Thoracic aorta (tissue), 2 donors: Measurements from ENCODE around the gene IL20. TPM values are rescaled to one million over a fixed set of nuclear protein-coding genes. Genes with fewer than 3 reads are reported as not detected.

ENCODE experiments used
- ATAC-seq: fragments of 150-250 bp; one replicate; pipeline ENCODE4 v1.8.0; 2017; ENCODE audit warnings: low read depth; ENCODE audit not compliant: insufficient number of reproducible peaks, low FRiP score
- DNase-seq: peaks from one replicate; pipeline ENCODE4 v3.0.0-alpha.2; 2020; ENCODE audit warnings: low spot score
- H3K27ac ChIP-seq, 2 donors: fragments of 200-600 bp; sonication (generic); 1 replicate in 1 of 2; 2 replicates in 1 of 2; pipeline ENCODE4 v1.5.1; 2016; ENCODE audit warnings: mild to moderate bottlenecking in 2 of 2, moderate library complexity in 2 of 2
- H3K27me3 ChIP-seq: fragments of 200-600 bp; sonication (generic); replicated peaks from 2 replicates; pipeline ENCODE4 v1.6.0; 2016; ENCODE audit warnings: mild to moderate bottlenecking; ENCODE audit not compliant: insufficient read depth
- H3K36me3 ChIP-seq: fragments of 200-600 bp; sonication (generic); one replicate; pipeline ENCODE4 v1.5.1; 2016
- H3K4me1 ChIP-seq, 2 donors: fragments of 200-600 bp; sonication (generic); 1 replicate in 1 of 2; 2 replicates in 1 of 2; pipeline versions ENCODE4 v1.5.1 to v1.6.0; 2016; ENCODE audit warnings: low read depth in 2 of 2, mild to moderate bottlenecking in 1 of 2; ENCODE audit not compliant: control insufficient read depth in 1 of 2
- H3K4me3 ChIP-seq: fragments of 200-600 bp; sonication (generic); 2 replicates; pipeline ENCODE4 v1.5.1; 2016; ENCODE audit warnings: mild to moderate bottlenecking
- H3K9me3 ChIP-seq: fragments of 200-600 bp; sonication (generic); 2 replicates; pipeline ENCODE4 v1.5.1; 2016
- CTCF ChIP-seq: fragments of 200-600 bp; sonication (generic); IDR thresholded peaks from one replicate; pipeline ENCODE4 v1.5.1; 2019; ENCODE audit warnings: antibody characterized with exemption
- total RNA-seq, 2 donors: library from RNA; depleted of rRNA; stranded (reverse); fragments of >200 nt; gene quantifications; one replicate each; pipeline versions ENCODE4 v1.1.0 to v1.2.3, GENCODE V29; 2016

Gene IL20
- total RNA-seq, 2 donors from 2014 or later, result not detected

- Histone ChIP-seq H3K9me3 (no peaks in the 10 kb centered on the region), H3K4me1 (no peaks in the 10 kb centered on the region), H3K27me3 (no peaks in the 10 kb centered on the region), H3K36me3 (no peaks in the 10 kb centered on the region), H3K4me3 (no peak overlapping the region), H3K27ac (no peak overlapping the region)
- ATAC-seq, result no peak
- DNase-seq, result no peak
- TF ChIP-seq CTCF, result no peak
Observed at GRCh38 chr1:206841609-206842323, 23.7 kb upstream of the IL20 start.

- H3K36me3 ChIP-seq, result no peaks in the 10 kb centered on the region
- no peak for DNase-seq
- H3K27me3 ChIP-seq, result no peaks in the 10 kb centered on the region
- ATAC-seq, result no peak
- H3K4me3 ChIP-seq, result no peak overlapping the region
- no peak overlapping the region for H3K27ac ChIP-seq
- no peak for TF ChIP-seq CTCF
- H3K9me3 ChIP-seq, result no peaks in the 10 kb centered on the region
- no peaks in the 10 kb centered on the region for H3K4me1 ChIP-seq
Observed at GRCh38 chr1:206842854-206843253, 22.6 kb upstream of the IL20 start.

GRCh38 chr1:206843626-206844025, 21.8 kb upstream of the IL20 start:
- no peak overlapping the region for H3K27ac ChIP-seq
- ATAC-seq, result no peak
- H3K36me3 ChIP-seq, result no peaks in the 10 kb centered on the region
- DNase-seq, result no peak
- TF ChIP-seq CTCF, result no peak
- H3K4me1 ChIP-seq, result no peaks in the 10 kb centered on the region
- no peak overlapping the region for H3K4me3 ChIP-seq
- no peaks in the 10 kb centered on the region for H3K9me3 ChIP-seq
- no peaks in the 10 kb centered on the region for H3K27me3 ChIP-seq

GRCh38 chr1:206846487-206846886, 18.9 kb upstream of the IL20 start:
- no peak overlapping the region for H3K27ac ChIP-seq
- no peak overlapping the region for H3K4me3 ChIP-seq
- no peaks in the 10 kb centered on the region for H3K27me3 ChIP-seq
- DNase-seq, result no peak
- H3K4me1 ChIP-seq, result no peaks in the 10 kb centered on the region
- no peaks in the 10 kb centered on the region for H3K9me3 ChIP-seq
- no peaks in the 10 kb centered on the region for H3K36me3 ChIP-seq
- TF ChIP-seq CTCF, result no peak
- no peak for ATAC-seq

- TF ChIP-seq CTCF, result no peak
- no peak for DNase-seq
- ATAC-seq, result no peak
- no peaks in the 10 kb centered on the region for H3K4me1 ChIP-seq
- H3K27ac ChIP-seq, result no peak overlapping the region
- H3K27me3 ChIP-seq, result no peaks in the 10 kb centered on the region
- H3K36me3 ChIP-seq, result no peaks in the 10 kb centered on the region
- no peaks in the 10 kb centered on the region for H3K9me3 ChIP-seq
- H3K4me3 ChIP-seq, result no peak overlapping the region
Observed at GRCh38 chr1:206847337-206847834, 18.0 kb upstream of the IL20 start.
